GM19238 (cell line): ENCODE measurements around the gene CAMK2N1.
"Not testable (repeated sequence)": the region's sequence is repeated elsewhere in the genome, so short reads cannot be mapped to it uniquely, and the experiment has no call there.

ENCODE experiments used
- DNase-seq: peaks from one replicate; pipeline ENCODE4 v3.0.0; 2011; ENCODE audit warnings: low spot score; ENCODE audit not compliant: insufficient read length

CAMK2N1 gene

DNA sequence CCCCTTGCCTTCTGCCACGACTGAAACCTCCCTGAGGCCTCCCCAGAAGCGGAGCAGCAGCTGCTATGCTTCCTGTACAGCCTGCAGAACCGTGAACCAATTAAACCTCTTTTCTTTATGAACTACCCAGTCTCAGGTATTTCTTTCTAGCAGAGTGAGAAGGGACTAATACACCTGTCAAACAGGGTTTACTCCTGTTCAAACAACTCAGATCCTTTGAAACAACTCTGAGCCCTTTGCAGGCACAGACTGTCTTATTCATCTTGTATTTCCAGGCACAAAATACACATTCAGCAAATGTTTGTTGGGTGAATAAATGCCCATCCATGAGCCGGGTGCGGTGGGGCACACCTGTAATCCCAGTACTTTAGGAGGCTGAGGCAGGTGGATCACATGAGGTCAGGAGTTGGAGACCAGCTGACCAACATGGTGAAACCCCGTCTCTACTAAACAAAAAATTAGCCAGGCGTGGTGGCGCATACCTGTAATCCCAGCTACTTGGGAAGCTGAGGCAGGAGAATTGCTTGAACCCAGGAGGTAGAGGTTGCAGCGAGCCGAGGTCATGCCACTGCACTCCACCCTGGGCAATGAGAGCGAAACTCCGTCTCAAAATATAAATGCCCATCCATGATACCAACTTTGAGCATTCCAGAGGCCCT, 10.8 kb upstream of the CAMK2N1 start:
- DNase-seq: not testable (repeated sequence)

GRCh38 chr1:20496241-20496661, 10.2 kb upstream of the CAMK2N1 start:
- DNase-seq: no peak

- DNase-seq: no peak
These were observed 9.7 kb upstream of the CAMK2N1 start for GRCh38 chr1:20495661-20496060.

DNA sequence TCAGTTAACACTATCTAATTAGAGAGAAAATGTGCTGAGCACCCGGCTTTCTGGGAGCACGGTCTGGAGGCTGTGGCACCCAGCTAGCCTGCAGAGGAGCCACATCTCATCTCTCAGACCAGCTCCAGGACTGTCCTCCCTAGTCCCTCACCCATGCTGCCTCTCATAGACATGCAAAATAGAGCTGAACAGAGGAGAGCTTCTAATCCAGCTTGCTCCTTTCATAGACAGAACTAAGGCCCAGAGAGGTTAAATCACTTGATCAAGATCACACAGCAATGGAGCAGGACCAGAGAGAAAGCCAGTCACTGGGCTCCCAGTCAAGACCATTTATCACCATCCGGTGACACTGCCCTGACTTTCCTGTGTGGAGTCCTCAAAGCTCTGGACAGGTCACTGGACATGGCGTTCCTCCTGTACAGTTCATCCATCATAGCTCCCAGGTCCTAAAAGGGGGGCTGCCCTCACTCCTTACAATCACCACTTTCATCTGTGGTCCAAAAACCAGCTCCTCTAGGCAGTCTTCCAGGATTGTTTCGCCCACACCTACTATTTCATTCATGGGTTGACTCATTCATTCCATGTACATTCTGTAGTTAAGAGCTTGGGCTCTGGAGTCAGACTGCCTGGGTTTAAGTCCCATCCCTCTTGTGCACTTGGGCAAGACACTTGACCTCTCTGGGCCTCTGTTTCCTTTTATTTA, 8.8 kb upstream of the CAMK2N1 start:
- no peak for DNase-seq

GRCh38 chr1:20493839-20494608, 8.0 kb upstream of the CAMK2N1 start:
- peak; percentile 81 for DNase-seq

GRCh38 chr1:20493309-20493708, 7.3 kb upstream of the CAMK2N1 start:
- no peak for DNase-seq

- no peak for DNase-seq
These were observed 6.7 kb upstream of the CAMK2N1 start for GRCh38 chr1:20492751-20493150.

- no peak for DNase-seq
These were observed 5.9 kb upstream of the CAMK2N1 start for GRCh38 chr1:20491866-20492265.

- no peak for DNase-seq
These were observed 5.2 kb upstream of the CAMK2N1 start for GRCh38 chr1:20491178-20491577.

GRCh38 chr1:20487236-20487590, 1.2 kb upstream of the CAMK2N1 start:
- no peak for DNase-seq

GRCh38 chr1:20486457-20487235, 636 bp upstream of the CAMK2N1 start:
- no peak for DNase-seq

DNA sequence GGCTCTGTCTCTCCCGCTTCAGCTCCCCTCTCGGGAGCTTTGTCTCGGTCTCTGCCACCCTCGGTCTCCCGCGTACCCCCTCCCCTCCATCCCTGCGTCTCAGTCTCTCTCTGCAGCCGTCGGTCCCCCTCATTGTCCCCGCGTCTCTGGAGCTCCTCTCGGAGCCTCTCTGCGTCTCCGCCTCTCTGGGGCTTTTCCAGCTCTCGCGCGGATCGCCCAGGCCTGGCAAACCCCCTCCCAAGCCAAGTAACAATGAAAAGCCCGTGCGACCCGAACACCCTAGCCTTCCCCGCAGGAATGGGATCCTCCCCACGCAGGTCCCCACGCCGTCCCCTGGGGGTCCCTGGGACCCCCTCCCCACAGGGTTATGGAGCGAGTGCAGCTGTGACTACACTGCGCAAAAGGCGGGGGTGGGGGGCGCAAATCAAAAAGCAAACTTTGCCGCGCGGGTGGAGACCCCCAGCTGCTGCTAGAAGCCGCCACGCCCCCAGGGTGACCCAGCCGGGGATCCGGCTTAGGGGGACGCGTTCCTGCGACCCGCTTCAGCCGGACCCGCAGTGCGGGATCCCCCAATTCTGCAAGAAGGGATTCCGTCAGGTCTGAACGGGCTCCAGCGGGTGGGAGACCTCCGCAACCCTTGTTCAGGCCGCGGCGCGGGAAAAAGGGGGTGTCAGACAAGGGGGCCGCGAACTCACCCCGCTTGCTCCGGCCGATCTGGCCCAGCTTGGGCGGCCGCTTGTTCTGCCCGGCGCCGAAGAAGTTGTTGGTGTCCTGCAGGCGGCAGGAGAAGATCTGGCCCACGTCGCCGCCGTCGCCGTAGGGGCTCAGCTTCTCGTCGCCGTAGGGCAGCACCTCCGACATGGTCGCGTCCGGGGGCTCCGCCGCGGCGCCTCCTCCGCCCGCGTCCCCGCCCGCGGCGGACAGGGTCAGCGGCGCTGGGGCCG, 1.2 kb downstream of the CAMK2N1 start:
- DNase-seq: no peak

DNA sequence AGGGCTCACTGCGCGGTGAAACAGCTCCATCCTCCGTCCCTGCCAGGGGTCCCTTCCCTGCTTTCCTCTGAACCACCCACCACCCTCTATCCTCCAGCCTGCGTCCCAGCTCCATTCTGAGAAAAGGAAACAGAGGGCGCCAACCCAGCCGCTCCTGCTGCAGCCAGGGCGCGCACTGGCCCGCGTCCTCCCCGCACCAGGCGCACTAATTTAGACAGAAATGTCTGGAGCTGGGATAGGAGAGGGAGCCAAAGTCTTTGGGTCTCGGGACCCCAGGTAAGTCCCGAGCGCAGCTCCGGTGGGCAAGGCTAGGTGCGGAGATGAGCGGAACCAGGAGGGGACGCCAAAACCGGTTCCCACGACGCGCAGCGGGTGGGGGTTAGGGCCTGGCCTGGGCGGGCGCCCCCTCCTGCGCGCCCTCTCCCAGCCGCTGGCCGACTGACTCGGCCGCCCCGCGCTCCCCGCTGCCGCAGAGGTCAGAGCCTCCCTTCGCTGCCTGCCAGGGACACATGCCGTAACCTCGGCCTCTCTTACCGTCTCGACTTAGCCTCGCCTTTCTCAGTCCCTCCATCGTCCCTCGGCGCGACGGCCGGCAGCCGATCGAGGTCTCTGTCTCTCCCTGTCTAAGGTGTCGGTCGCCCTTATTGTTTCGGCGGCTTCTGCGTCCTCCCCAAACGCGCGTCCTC, 2.0 kb downstream of the CAMK2N1 start:
- no peak for DNase-seq

- no peak for DNase-seq
These were observed 2.7 kb downstream of the CAMK2N1 start for GRCh38 chr1:20483098-20483832.

DNA sequence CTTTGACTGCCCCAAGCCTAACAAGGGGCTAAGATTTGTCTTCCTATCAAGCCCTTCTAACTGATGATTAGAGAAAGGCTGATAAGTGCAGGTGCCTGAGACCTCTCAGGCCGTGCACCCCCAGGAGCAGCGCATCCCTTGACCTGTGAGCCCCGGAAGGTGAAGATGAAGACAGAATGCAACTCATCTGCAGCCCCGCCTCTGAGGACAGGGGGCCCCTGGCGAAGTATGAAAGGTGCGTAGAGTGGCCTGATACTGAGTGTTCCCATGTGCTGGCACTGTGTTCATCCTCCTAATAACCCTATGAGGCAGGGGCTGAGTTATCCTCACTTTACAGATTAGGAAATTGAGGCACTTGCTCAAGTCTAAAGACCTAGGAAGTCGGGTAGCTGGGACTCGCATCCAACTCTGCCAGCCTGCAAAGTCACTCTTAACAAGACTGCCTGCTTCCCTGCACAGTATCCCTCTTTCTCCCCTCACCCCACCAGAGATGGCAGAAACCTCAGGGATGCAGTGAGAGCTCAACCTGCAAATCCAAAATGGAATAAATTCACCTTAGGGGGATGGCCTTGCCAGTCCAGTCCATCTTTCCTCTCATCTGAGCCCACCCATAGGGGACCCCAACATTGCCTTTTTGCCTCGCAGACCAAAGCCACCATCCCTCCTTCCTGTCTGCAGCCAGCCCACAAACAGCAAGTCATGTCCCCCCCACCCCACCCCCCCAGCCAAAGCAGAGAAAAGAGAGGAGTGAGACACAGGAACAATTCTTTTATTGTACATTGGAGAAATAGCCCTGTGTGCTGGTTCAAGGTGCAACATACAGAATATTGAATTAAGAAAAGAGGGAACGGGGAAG, 4.1 kb downstream of the CAMK2N1 start:
- no peak for DNase-seq

- DNase-seq: no peak
These were observed 4.9 kb downstream of the CAMK2N1 start for GRCh38 chr1:20480951-20481617.

- no peak for DNase-seq
These were observed 5.6 kb downstream of the CAMK2N1 start for GRCh38 chr1:20480243-20480944.
